ENCODE results near the gene AGAP1. TPM values are rescaled to one million over a fixed set of nuclear protein-coding genes. Genes with fewer than 3 reads are reported as not detected.

The AGAP1 gene
- total RNA-seq, 1 donor from 2014 or later, result 43.9 TPM

- DNase-seq (ENCODE audit: low spot score), result no peak
- no peaks in the 10 kb centered on the region for H3K9me3 Mint-ChIP-seq (ENCODE audit: unreplicated experiment)
- no peak overlapping the region for H3K4me3 Mint-ChIP-seq (ENCODE audit: unreplicated experiment)
- no peaks in the 10 kb centered on the region for H3K4me1 Mint-ChIP-seq (ENCODE audit: unreplicated experiment)
- peak overlapping the region; percentile 4 for H3K27ac Mint-ChIP-seq (ENCODE audit: unreplicated experiment)
- H3K27me3 Mint-ChIP-seq (ENCODE audit: unreplicated experiment), result peaks cover 7% of the 10 kb centered on the region
- TF ChIP-seq CTCF (IDR thresholded peaks at IDR 0.05; ENCODE audit: unreplicated experiment), result no peak
- H3K36me3 Mint-ChIP-seq (ENCODE audit: low read depth, unreplicated experiment), result no peaks in the 10 kb centered on the region
These were observed 41.0 kb downstream of the AGAP1 start for GRCh38 chr2:235534678-235535422.

- Mint-ChIP-seq H3K9me3 (ENCODE audit: unreplicated experiment) (no peaks in the 10 kb centered on the region), H3K36me3 (ENCODE audit: low read depth, unreplicated experiment) (no peaks in the 10 kb centered on the region), H3K27me3 (ENCODE audit: unreplicated experiment) (peaks cover 7% of the 10 kb centered on the region), H3K4me3 (ENCODE audit: unreplicated experiment) (no peak overlapping the region), H3K27ac (ENCODE audit: unreplicated experiment) (no peak overlapping the region), H3K4me1 (ENCODE audit: unreplicated experiment) (no peaks in the 10 kb centered on the region)
- no peak for TF ChIP-seq CTCF (IDR thresholded peaks at IDR 0.05; ENCODE audit: unreplicated experiment)
- no peak for DNase-seq (ENCODE audit: low spot score)
These were observed 41.7 kb downstream of the AGAP1 start for GRCh38 chr2:235535423-235536130.

- no peak for TF ChIP-seq CTCF (IDR thresholded peaks at IDR 0.05; ENCODE audit: unreplicated experiment)
- Mint-ChIP-seq H3K9me3 (ENCODE audit: unreplicated experiment) (no peaks in the 10 kb centered on the region), H3K27me3 (ENCODE audit: unreplicated experiment) (peaks cover 7% of the 10 kb centered on the region), H3K4me3 (ENCODE audit: unreplicated experiment) (peak overlapping the region; percentile 56), H3K36me3 (ENCODE audit: low read depth, unreplicated experiment) (no peaks in the 10 kb centered on the region), H3K4me1 (ENCODE audit: unreplicated experiment) (no peaks in the 10 kb centered on the region), H3K27ac (ENCODE audit: unreplicated experiment) (no peak overlapping the region)
- DNase-seq (ENCODE audit: low spot score), result no peak
These were observed 42.9 kb downstream of the AGAP1 start for GRCh38 chr2:235536711-235537110.

- no peak for DNase-seq (ENCODE audit: low spot score)
- no peaks in the 10 kb centered on the region for H3K36me3 Mint-ChIP-seq (ENCODE audit: low read depth, unreplicated experiment)
- H3K27ac Mint-ChIP-seq (ENCODE audit: unreplicated experiment), result no peak overlapping the region
- no peak overlapping the region for H3K4me3 Mint-ChIP-seq (ENCODE audit: unreplicated experiment)
- TF ChIP-seq CTCF (IDR thresholded peaks at IDR 0.05; ENCODE audit: unreplicated experiment), result no peak
- peaks cover 7% of the 10 kb centered on the region for H3K27me3 Mint-ChIP-seq (ENCODE audit: unreplicated experiment)
- H3K4me1 Mint-ChIP-seq (ENCODE audit: unreplicated experiment), result peaks cover under 1% of the 10 kb centered on the region
- no peaks in the 10 kb centered on the region for H3K9me3 Mint-ChIP-seq (ENCODE audit: unreplicated experiment)
These were observed 43.3 kb downstream of the AGAP1 start for GRCh38 chr2:235537186-235537585.

- Mint-ChIP-seq H3K4me1 (ENCODE audit: unreplicated experiment) (peaks cover 5% of the 10 kb centered on the region), H3K9me3 (ENCODE audit: unreplicated experiment) (no peaks in the 10 kb centered on the region), H3K27ac (ENCODE audit: unreplicated experiment) (no peak overlapping the region), H3K36me3 (ENCODE audit: low read depth, unreplicated experiment) (no peaks in the 10 kb centered on the region), H3K27me3 (ENCODE audit: unreplicated experiment) (peaks cover 7% of the 10 kb centered on the region), H3K4me3 (ENCODE audit: unreplicated experiment) (no peak overlapping the region)
- TF ChIP-seq CTCF (IDR thresholded peaks at IDR 0.05; ENCODE audit: unreplicated experiment), result no peak
- no peak for DNase-seq (ENCODE audit: low spot score)
These were observed 43.7 kb downstream of the AGAP1 start for GRCh38 chr2:235537587-235537986.
